IMR-90 (cell line): ENCODE measurements around the gene STARD13. TPM values are rescaled to one million over a fixed set of nuclear protein-coding genes. Genes with fewer than 3 reads are reported as not detected.

Source experiments
- ATAC-seq: fragments of 200-7000 bp; cut with Tn5 transposase; 2 replicates; pipeline ENCODE4 v1.9.1; 2020; ENCODE audit warnings: low read depth, mild to moderate bottlenecking, moderate library complexity
- BruUV-seq: library from RNA; stranded (reverse); fragments of 400-500 nt; replicated peaks from 2 replicates; lab custom pipeline; 2021; lab: Mats Ljungman, UMichigan
- CTCF ChIA-PET: fragments of 300-600 bp; formaldehyde crosslinking; extraction: SDS; loops from one replicate; lab custom pipeline; 2021; ENCODE audit warnings: antibody characterized with exemption; lab: Yijun Ruan, JAX
- POLR2A ChIA-PET: fragments of 300-600 bp; sonication (Branson Sonifier 250); formaldehyde crosslinking; loops from one replicate; lab custom pipeline; 2022; ENCODE audit warnings: antibody characterized with exemption; ENCODE audit not compliant: unreplicated experiment; lab: Charles Lee
- DNase-seq: peaks from one replicate; pipeline ENCODE4 v3.0.0; 2013
- H2AFZ ChIP-seq: replicated peaks from 2 replicates; pipeline ENCODE3; 2013; ENCODE audit warnings: low read length, mild to moderate bottlenecking; ENCODE audit not compliant: poor library complexity
- H2AK5ac ChIP-seq: 2 replicates; pipeline ENCODE4 v1.6.1; 2013; ENCODE audit warnings: low read depth, low read length, inconsistent platforms
- H2AK9ac ChIP-seq: replicated peaks from 2 replicates; pipeline ENCODE3; 2013; ENCODE audit warnings: mild to moderate bottlenecking, low read depth, low read length, moderate library complexity; ENCODE audit not compliant: poor library complexity
- H2BK120ac ChIP-seq: 2 replicates; pipeline ENCODE4 v1.6.1; 2013; ENCODE audit warnings: low read depth, low read length, inconsistent platforms
- H2BK15ac ChIP-seq: 3 replicates; pipeline ENCODE4 v1.6.1; 2013; ENCODE audit warnings: low read depth, low read length, inconsistent platforms
- H2BK20ac ChIP-seq: 2 replicates; pipeline ENCODE4 v1.6.1; 2013; ENCODE audit warnings: low read depth, mild to moderate bottlenecking, inconsistent platforms, low read length, moderate library complexity
- H2BK5ac ChIP-seq: 2 replicates; pipeline ENCODE4 v1.6.1; 2013; ENCODE audit warnings: mild to moderate bottlenecking, low read depth, low read length, inconsistent platforms; ENCODE audit not compliant: poor library complexity, severe bottlenecking
- H3K14ac ChIP-seq: replicated peaks from 2 replicates; pipeline ENCODE4 v1.6.1; 2013; ENCODE audit warnings: low read depth, low read length, inconsistent platforms
- H3K18ac ChIP-seq: 2 replicates; pipeline ENCODE4 v1.6.1; 2013; ENCODE audit warnings: low read depth, low read length, control low read depth
- H3K23ac ChIP-seq: 2 replicates; pipeline ENCODE4 v1.6.1; 2013; ENCODE audit warnings: low read depth, low read length, inconsistent platforms
- H3K27ac ChIP-seq: 2 replicates; pipeline ENCODE4 v1.5.1; 2013; ENCODE audit warnings: mild to moderate bottlenecking, control low read depth, low read length; ENCODE audit not compliant: insufficient read depth
- H3K27me3 ChIP-seq: 2 replicates; pipeline ENCODE4 v1.6.1; 2013; ENCODE audit warnings: low read length; ENCODE audit not compliant: control insufficient read depth, insufficient read depth
- H3K36me3 ChIP-seq: 2 replicates; pipeline ENCODE4 v1.6.1; 2013; ENCODE audit warnings: low read length, mixed read lengths; ENCODE audit not compliant: control insufficient read depth, insufficient read depth
- H3K4ac ChIP-seq: 2 replicates; pipeline ENCODE4 v1.6.1; 2013; ENCODE audit warnings: low read depth, low read length, inconsistent platforms
- H3K4me1 ChIP-seq: 2 replicates; pipeline ENCODE4 v1.6.1; 2013; ENCODE audit warnings: low read length, mixed read lengths; ENCODE audit not compliant: control insufficient read depth, insufficient read depth
- H3K4me2 ChIP-seq: 2 replicates; pipeline ENCODE4 v1.6.1; 2013; ENCODE audit warnings: low read depth, mild to moderate bottlenecking, control low read depth, low read length, moderate library complexity
- H3K4me3 ChIP-seq: 2 replicates; pipeline ENCODE4 v1.5.1; 2013; ENCODE audit warnings: low read depth, mild to moderate bottlenecking, control low read depth, low read length, moderate library complexity; ENCODE audit not compliant: insufficient read depth
- H3K56ac ChIP-seq: 2 replicates; pipeline ENCODE4 v1.6.1; 2013; ENCODE audit warnings: low read length, inconsistent platforms; ENCODE audit not compliant: insufficient read depth; ENCODE audit errors: extremely low read depth
- H3K79me1 ChIP-seq, 2 experiments: 2 replicates each; pipeline ENCODE4 v1.6.1; 2013; ENCODE audit warnings: low read length in 2 of 2, inconsistent platforms in 1 of 2, low read depth in 1 of 2
- H3K9ac ChIP-seq: 2 replicates; pipeline ENCODE4 v1.6.1; 2013; ENCODE audit warnings: low read depth, low read length, control low read depth
- H3K9me1 ChIP-seq: 2 replicates; pipeline ENCODE4 v1.6.1; 2013; ENCODE audit warnings: low read length, inconsistent platforms; ENCODE audit not compliant: insufficient read depth
- H3K9me3 ChIP-seq: 2 replicates; pipeline ENCODE4 v1.6.1; 2013; ENCODE audit warnings: low read length; ENCODE audit not compliant: control insufficient read depth, insufficient read depth
- H4K20me1 ChIP-seq: 2 replicates; pipeline ENCODE4 v1.6.1; 2013; ENCODE audit warnings: low read length, inconsistent platforms; ENCODE audit not compliant: insufficient read depth
- H4K5ac ChIP-seq: 2 replicates; pipeline ENCODE4 v1.6.1; 2013; ENCODE audit warnings: mild to moderate bottlenecking, low read depth, low read length, control low read depth
- H4K8ac ChIP-seq, 2 experiments: 2 replicates each; pipeline ENCODE4 v1.6.1; 2013; ENCODE audit warnings: low read depth in 2 of 2, low read length in 2 of 2, control low read depth in 1 of 2, inconsistent platforms in 1 of 2
- H4K91ac ChIP-seq: 2 replicates; pipeline ENCODE4 v1.6.1; 2013; ENCODE audit warnings: low read depth, low read length, inconsistent platforms; ENCODE audit not compliant: insufficient read depth
- BHLHE40 ChIP-seq: fragments of 150-350 bp; IDR thresholded peaks from 2 replicates; pipeline ENCODE4 v1.6.1; 2016; ENCODE audit warnings: mild to moderate bottlenecking, low read depth, low read length
- CTCF ChIP-seq: conservative IDR thresholded peaks from 2 replicates; pipeline ENCODE4 v1.5.1; 2012; ENCODE audit warnings: mild to moderate bottlenecking, low read depth, low read length, improper control_type of control experiment
- FOS ChIP-seq: fragments of 150-350 bp; IDR thresholded peaks from 2 replicates; pipeline ENCODE4 v1.6.1; 2016; ENCODE audit warnings: low read depth, low read length
- MAFK ChIP-seq: IDR thresholded peaks from 2 replicates; pipeline ENCODE4 v1.6.1; 2012; ENCODE audit warnings: low read depth, low read length, improper control_type of control experiment
- MAZ ChIP-seq: IDR thresholded peaks from 2 replicates; pipeline ENCODE4 v1.6.1; 2012; ENCODE audit warnings: low read depth, mild to moderate bottlenecking, low read length, improper control_type of control experiment, moderate library complexity, borderline replicate concordance
- RAD21 ChIP-seq: IDR thresholded peaks from 2 replicates; pipeline ENCODE4 v1.6.1; 2012; ENCODE audit warnings: low read length, improper control_type of control experiment
- RFX5 ChIP-seq: IDR thresholded peaks from 2 replicates; pipeline ENCODE4 v1.8.0; 2012; ENCODE audit warnings: low read depth, mild to moderate bottlenecking, low read length, moderate library complexity
- dilution Hi-C: fragments of 300-500 bp; cut with HindIII; formaldehyde crosslinking; loops from one replicate; pipeline ENCODE4 v1.14.3; 2018; ENCODE audit warnings: low sequenced_read_pairs; ENCODE audit not compliant: unreplicated experiment
- in situ Hi-C: fragments of 300-500 bp; cut with MboI; formaldehyde crosslinking; loops from 3 replicates; pipeline ENCODE4 v1.14.3; 2019; ENCODE audit warnings: low sequenced_read_pairs, inconsistent platforms, mixed read lengths
- intact Hi-C: fragments of 100-400 bp; cut with micrococcal nuclease; formaldehyde crosslinking; loops from 2 replicates; pipeline ENCODE4 v1.10.0; 2022
- polyA plus RNA-seq, 3 experiments: library from polyadenylated mRNA; depleted of rRNA; stranded (reverse); fragments of >200 nt; gene quantifications; 2 replicates each; pipeline ENCODE4 v1.2.3, GENCODE V29; 2012; ENCODE audit warnings: low replicate concordance in 1 of 3
- total RNA-seq: library from RNA; depleted of rRNA; stranded (reverse); fragments of >200 nt; gene quantifications from 2 replicates; pipeline ENCODE4 v1.2.3, GENCODE V29; 2012

Gene STARD13
- total and polyA plus RNA-seq, 2 of the 4 experiments (the other 2 are of a cell fraction), result 23.6 to 46.6 TPM

GRCh38 chr13:33250609-33251008, 34.9 kb downstream of the STARD13 start:
- peak overlapping the region; percentile 87; the same call in 1 of the 2 replicates for H3K4ac ChIP-seq
- TF ChIP-seq RFX5 (no peak), RAD21 (no peak), MAZ (no peak), MAFK (no peak), FOS (no peak), BHLHE40 (no peak), CTCF (no peak)
- H2AK9ac ChIP-seq, result no peak overlapping the region
- H2BK20ac ChIP-seq, result peak overlapping the region; percentile 78
- no peak overlapping the region for H3K4me3 ChIP-seq
- H2BK5ac ChIP-seq, result peak overlapping the region; percentile 98
- peaks cover 5% of the 10 kb centered on the region; the same call in 1 of the 2 replicates for H4K20me1 ChIP-seq
- POLR2A ChIA-PET, result no interaction called here
- peaks cover 11% of the 10 kb centered on the region for H3K36me3 ChIP-seq
- no TSS peak for BruUV-seq
- ATAC-seq (peak; percentile 7), DNase-seq (peak; percentile 50)
- peak overlapping the region; percentile 72 for H3K56ac ChIP-seq
- peak overlapping the region; percentile 84; the same call in 2 of the 3 replicates for H2BK15ac ChIP-seq
- no peaks in the 10 kb centered on the region for H3K9me3 ChIP-seq
- H3K14ac ChIP-seq, result peak overlapping the region; percentile 78
- H3K18ac ChIP-seq, result peak overlapping the region; percentile 70; the same call in 1 of the 2 replicates
- peaks cover 14% of the 10 kb centered on the region for H3K9me1 ChIP-seq
- H2BK120ac ChIP-seq, result peak overlapping the region; percentile 82
- peaks cover 37 to 72% of the 10 kb centered on the region in 2 experiments for H3K79me1 ChIP-seq
- no peak overlapping the region for H3K9ac ChIP-seq
- no peaks in the 10 kb centered on the region for H3K27me3 ChIP-seq
- dilution Hi-C loops (no loop called here), intact Hi-C loops (loop anchor here (2.0 kb wide), 1 partner anchor 14 kb away; no protein-coding TSS in a partner anchor), in situ Hi-C loops (no loop called here)
- peak overlapping the region; percentile 94 for H2AK5ac ChIP-seq
- peak overlapping the region; percentile 14 to 80; a peak in 3 of 4 replicates for H4K8ac ChIP-seq
- CTCF ChIA-PET, result interaction anchor here (0.6 kb wide), 1 partner anchor 58 kb away, joined by 3 read pairs; no protein-coding TSS in a partner anchor
- H3K23ac ChIP-seq, result peak overlapping the region; percentile 80; the same call in 1 of the 2 replicates
- H4K5ac ChIP-seq, result peak overlapping the region; percentile 10; the same call in 1 of the 2 replicates
- no peak overlapping the region for H2AFZ ChIP-seq
- peaks cover 14% of the 10 kb centered on the region for H3K4me1 ChIP-seq
- peak overlapping the region; percentile 19 for H3K27ac ChIP-seq
- H3K4me2 ChIP-seq, result peak overlapping the region; percentile 17; the same call in 1 of the 2 replicates
- H4K91ac ChIP-seq, result peak overlapping the region; percentile 86
